ENCODE measurements around the gene MAP1B.

MAP1B gene

GRCh38 chr5:72137826-72138409, 30.6 kb downstream of the MAP1B start:
- Histone ChIP-seq H3K4me3 (ENCODE audit: low read length) (no peak overlapping the region), H3K4me1 (ENCODE audit: insufficient read depth, low read length) (peaks cover 9% of the 10 kb centered on the region; the same call in 1 of the 2 replicates), H3K9me3 (ENCODE audit: insufficient read depth, low read depth, low read length) (no peaks in the 10 kb centered on the region), H3K27ac (ENCODE audit: low read length) (no peak overlapping the region), H3K36me3 (ENCODE audit: insufficient read depth, low read depth, low read length) (peaks cover 15% of the 10 kb centered on the region; the same call in 1 of the 2 replicates), H3K9ac (ENCODE audit: low read depth, low read length) (no peak overlapping the region), H3K27me3 (ENCODE audit: insufficient read depth, low read length) (no peaks in the 10 kb centered on the region)

GRCh38 chr5:72138943-72139521, 31.8 kb downstream of the MAP1B start:
- Histone ChIP-seq H3K9me3 (ENCODE audit: insufficient read depth, low read depth, low read length) (no peaks in the 10 kb centered on the region), H3K27me3 (ENCODE audit: insufficient read depth, low read length) (no peaks in the 10 kb centered on the region), H3K4me3 (ENCODE audit: low read length) (no peak overlapping the region), H3K27ac (ENCODE audit: low read length) (no peak overlapping the region), H3K9ac (ENCODE audit: low read depth, low read length) (no peak overlapping the region), H3K4me1 (ENCODE audit: insufficient read depth, low read length) (peaks cover 3% of the 10 kb centered on the region; the same call in 1 of the 2 replicates), H3K36me3 (ENCODE audit: insufficient read depth, low read depth, low read length) (peaks cover 19% of the 10 kb centered on the region; the same call in 1 of the 2 replicates)

GRCh38 chr5:72140711-72141110, 33.4 kb downstream of the MAP1B start:
- Histone ChIP-seq H3K27me3 (ENCODE audit: insufficient read depth, low read length) (no peaks in the 10 kb centered on the region), H3K27ac (ENCODE audit: low read length) (no peak overlapping the region), H3K36me3 (ENCODE audit: insufficient read depth, low read depth, low read length) (peaks cover 20% of the 10 kb centered on the region; the same call in 1 of the 2 replicates)

GRCh38 chr5:72141440-72142355, 34.4 kb downstream of the MAP1B start:
- Histone ChIP-seq H3K27ac (ENCODE audit: low read length) (no peak overlapping the region), H3K27me3 (ENCODE audit: insufficient read depth, low read length) (no peaks in the 10 kb centered on the region), H3K36me3 (ENCODE audit: insufficient read depth, low read depth, low read length) (peaks cover 27% of the 10 kb centered on the region; the same call in 1 of the 2 replicates), H3K9me3 (ENCODE audit: insufficient read depth, low read depth, low read length) (no peaks in the 10 kb centered on the region), H3K4me3 (ENCODE audit: low read length) (no peak overlapping the region), H3K9ac (ENCODE audit: low read depth, low read length) (no peak overlapping the region), H3K4me1 (ENCODE audit: insufficient read depth, low read length) (peaks cover 12% of the 10 kb centered on the region; the same call in 1 of the 2 replicates)

More at GRCh38 chr5:72140711-72141110, 33.4 kb downstream of the MAP1B start:
- H3K4me3 ChIP-seq (ENCODE audit: low read length): no peak overlapping the region
- no peak overlapping the region for H3K9ac ChIP-seq (ENCODE audit: low read depth, low read length)
- H3K9me3 ChIP-seq (ENCODE audit: insufficient read depth, low read depth, low read length): no peaks in the 10 kb centered on the region
- peaks cover 12% of the 10 kb centered on the region; the same call in 1 of the 2 replicates for H3K4me1 ChIP-seq (ENCODE audit: insufficient read depth, low read length)

GRCh38 chr5:72144762-72145161, 37.5 kb downstream of the MAP1B start:
- Histone ChIP-seq H3K27me3 (ENCODE audit: insufficient read depth, low read length) (no peaks in the 10 kb centered on the region), H3K4me3 (ENCODE audit: low read length) (no peak overlapping the region), H3K36me3 (ENCODE audit: insufficient read depth, low read depth, low read length) (peaks cover 29% of the 10 kb centered on the region; the same call in 1 of the 2 replicates), H3K4me1 (ENCODE audit: insufficient read depth, low read length) (peaks cover 12% of the 10 kb centered on the region; the same call in 1 of the 2 replicates), H3K9ac (ENCODE audit: low read depth, low read length) (0 out of 2 replicates have a peak overlapping the region, but pooled peaks have one; percentile 11), H3K9me3 (ENCODE audit: insufficient read depth, low read depth, low read length) (no peaks in the 10 kb centered on the region), H3K27ac (ENCODE audit: low read length) (no peak overlapping the region)

GRCh38 chr5:72145348-72145747, 38.1 kb downstream of the MAP1B start:
- Histone ChIP-seq H3K36me3 (ENCODE audit: insufficient read depth, low read depth, low read length) (peaks cover 29% of the 10 kb centered on the region; the same call in 1 of the 2 replicates), H3K27me3 (ENCODE audit: insufficient read depth, low read length) (no peaks in the 10 kb centered on the region), H3K9ac (ENCODE audit: low read depth, low read length) (no peak overlapping the region), H3K27ac (ENCODE audit: low read length) (no peak overlapping the region), H3K9me3 (ENCODE audit: insufficient read depth, low read depth, low read length) (no peaks in the 10 kb centered on the region), H3K4me1 (ENCODE audit: insufficient read depth, low read length) (peaks cover 12% of the 10 kb centered on the region; the same call in 1 of the 2 replicates), H3K4me3 (ENCODE audit: low read length) (peak overlapping the region; percentile 13; the same call in 1 of the 2 replicates)

GRCh38 chr5:72146056-72146455, 38.8 kb downstream of the MAP1B start:
- H3K9me3 ChIP-seq (ENCODE audit: insufficient read depth, low read depth, low read length): no peaks in the 10 kb centered on the region
- peaks cover 29% of the 10 kb centered on the region; the same call in 1 of the 2 replicates for H3K36me3 ChIP-seq (ENCODE audit: insufficient read depth, low read depth, low read length)
- H3K27ac ChIP-seq (ENCODE audit: low read length): no peak overlapping the region

GRCh38 chr5:72147569-72147968, 40.3 kb downstream of the MAP1B start:
- Histone ChIP-seq H3K4me3 (ENCODE audit: low read length) (no peak overlapping the region), H3K27me3 (ENCODE audit: insufficient read depth, low read length) (no peaks in the 10 kb centered on the region), H3K36me3 (ENCODE audit: insufficient read depth, low read depth, low read length) (peaks cover 19% of the 10 kb centered on the region; the same call in 1 of the 2 replicates), H3K4me1 (ENCODE audit: insufficient read depth, low read length) (peaks cover 21% of the 10 kb centered on the region; the same call in 1 of the 2 replicates), H3K9ac (ENCODE audit: low read depth, low read length) (no peak overlapping the region), H3K9me3 (ENCODE audit: insufficient read depth, low read depth, low read length) (no peaks in the 10 kb centered on the region), H3K27ac (ENCODE audit: low read length) (no peak overlapping the region)

More at GRCh38 chr5:72146056-72146455, 38.8 kb downstream of the MAP1B start:
- no peak overlapping the region for H3K4me3 ChIP-seq (ENCODE audit: low read length)
- no peak overlapping the region for H3K9ac ChIP-seq (ENCODE audit: low read depth, low read length)
- H3K27me3 ChIP-seq (ENCODE audit: insufficient read depth, low read length): no peaks in the 10 kb centered on the region
- H3K4me1 ChIP-seq (ENCODE audit: insufficient read depth, low read length): peaks cover 17% of the 10 kb centered on the region; the same call in 1 of the 2 replicates

GRCh38 chr5:72149742-72150141, 42.5 kb downstream of the MAP1B start:
- Histone ChIP-seq H3K27me3 (ENCODE audit: insufficient read depth, low read length) (no peaks in the 10 kb centered on the region), H3K4me3 (ENCODE audit: low read length) (no peak overlapping the region)

GRCh38 chr5:72151169-72151568, 43.9 kb downstream of the MAP1B start:
- no peak overlapping the region for H3K27ac ChIP-seq (ENCODE audit: low read length)
- H3K36me3 ChIP-seq (ENCODE audit: insufficient read depth, low read depth, low read length): peaks cover 12% of the 10 kb centered on the region

More at GRCh38 chr5:72149742-72150141, 42.5 kb downstream of the MAP1B start:
- H3K27ac ChIP-seq (ENCODE audit: low read length): no peak overlapping the region
- peaks cover 30% of the 10 kb centered on the region; the same call in 1 of the 2 replicates for H3K4me1 ChIP-seq (ENCODE audit: insufficient read depth, low read length)
- no peaks in the 10 kb centered on the region for H3K9me3 ChIP-seq (ENCODE audit: insufficient read depth, low read depth, low read length)
- no peak overlapping the region for H3K9ac ChIP-seq (ENCODE audit: low read depth, low read length)
- peaks cover 15% of the 10 kb centered on the region for H3K36me3 ChIP-seq (ENCODE audit: insufficient read depth, low read depth, low read length)

GRCh38 chr5:72151646-72152045, 44.4 kb downstream of the MAP1B start:
- H3K27ac ChIP-seq (ENCODE audit: low read length): no peak overlapping the region
- no peak overlapping the region for H3K4me3 ChIP-seq (ENCODE audit: low read length)
- peaks cover 7% of the 10 kb centered on the region for H3K36me3 ChIP-seq (ENCODE audit: insufficient read depth, low read depth, low read length)
- H3K27me3 ChIP-seq (ENCODE audit: insufficient read depth, low read length): no peaks in the 10 kb centered on the region
- no peak overlapping the region for H3K9ac ChIP-seq (ENCODE audit: low read depth, low read length)
- H3K4me1 ChIP-seq (ENCODE audit: insufficient read depth, low read length): peaks cover 26% of the 10 kb centered on the region
- no peaks in the 10 kb centered on the region for H3K9me3 ChIP-seq (ENCODE audit: insufficient read depth, low read depth, low read length)

More at GRCh38 chr5:72151169-72151568, 43.9 kb downstream of the MAP1B start:
- H3K27me3 ChIP-seq (ENCODE audit: insufficient read depth, low read length): no peaks in the 10 kb centered on the region
- H3K4me1 ChIP-seq (ENCODE audit: insufficient read depth, low read length): peaks cover 21% of the 10 kb centered on the region; the same call in 1 of the 2 replicates
- no peak overlapping the region for H3K9ac ChIP-seq (ENCODE audit: low read depth, low read length)
- no peaks in the 10 kb centered on the region for H3K9me3 ChIP-seq (ENCODE audit: insufficient read depth, low read depth, low read length)
- no peak overlapping the region for H3K4me3 ChIP-seq (ENCODE audit: low read length)

All from iPS-20b (cell line).